Measurements from ENCODE around the gene FRY. TPM values are rescaled to one million over a fixed set of nuclear protein-coding genes. Genes with fewer than 3 reads are reported as not detected.

FRY gene
- total RNA-seq, 4 donors from 2014 or later = 21.1 to 89.7 (median 34.4) TPM

GRCh38 chr13:32175307-32175706 is 143.7 kb downstream of the FRY start:
- ATAC-seq (ENCODE audit: low FRiP score) = peak; percentile 76
- DNase-seq (ENCODE audit: low spot score) = no peak
- no peak for TF ChIP-seq CTCF (IDR thresholded peaks at IDR 0.05)

- TF ChIP-seq CTCF (IDR thresholded peaks at IDR 0.05) = no peak
- DNase-seq (ENCODE audit: low spot score) (no peak), ATAC-seq (ENCODE audit: low FRiP score) (no peak)
Measured at GRCh38 chr13:32175943-32176342, 144.4 kb downstream of the FRY start.

DNA sequence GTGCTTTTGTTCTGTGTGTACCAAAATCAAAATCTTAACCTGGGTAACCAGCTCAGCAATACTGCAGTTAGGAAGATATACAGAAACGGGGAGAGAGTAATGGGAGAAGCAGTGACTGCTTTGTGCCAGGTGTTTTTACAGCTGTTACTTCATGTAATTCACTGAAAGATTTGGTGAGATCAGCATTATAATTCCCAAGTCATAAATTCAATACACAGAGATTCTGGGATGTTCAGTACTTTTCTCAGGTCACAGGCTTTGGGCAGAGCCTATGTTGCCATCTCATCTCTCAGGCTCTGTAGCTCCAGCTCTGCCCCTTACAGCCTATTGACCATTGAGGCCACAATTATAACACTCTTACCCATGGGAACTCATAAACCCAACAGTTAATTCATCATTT is 145.1 kb downstream of the FRY start:
- ATAC-seq (ENCODE audit: low FRiP score) = no peak
- no peak for DNase-seq (ENCODE audit: low spot score)
- TF ChIP-seq CTCF (IDR thresholded peaks at IDR 0.05) = no peak

DNA sequence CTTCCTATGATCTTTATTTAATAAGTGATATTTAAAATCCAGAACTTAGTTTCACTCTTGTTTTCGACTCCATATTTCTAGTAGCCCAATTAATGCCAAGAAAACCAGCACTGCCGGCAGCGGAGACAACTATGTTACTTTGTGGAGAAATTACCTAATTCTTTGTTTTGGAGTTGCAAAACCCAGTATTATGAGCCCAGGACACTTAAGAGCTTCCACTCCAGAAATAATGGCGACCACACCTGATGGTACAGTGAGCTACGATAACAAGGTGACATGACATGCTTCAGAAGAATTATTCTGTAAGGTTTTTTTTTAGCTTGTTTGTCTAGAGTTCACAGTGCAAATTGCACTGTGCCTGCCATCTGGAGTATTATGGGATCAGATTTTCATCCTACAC is 147.2 kb downstream of the FRY start:
- no peak for TF ChIP-seq CTCF (IDR thresholded peaks at IDR 0.05)
- no peak for ATAC-seq (ENCODE audit: low FRiP score)
- DNase-seq (ENCODE audit: low spot score) = no peak

- ATAC-seq (ENCODE audit: low FRiP score) (no peak), DNase-seq (ENCODE audit: low spot score) (no peak)
- no peak for TF ChIP-seq CTCF (IDR thresholded peaks at IDR 0.05)
Measured at GRCh38 chr13:32179708-32180107, 148.1 kb downstream of the FRY start.

- DNase-seq (ENCODE audit: low spot score) (no peak), ATAC-seq (ENCODE audit: low FRiP score) (no peak)
- no peak for TF ChIP-seq CTCF (IDR thresholded peaks at IDR 0.05)
Measured at GRCh38 chr13:32187651-32188050, 156.1 kb downstream of the FRY start.

DNA sequence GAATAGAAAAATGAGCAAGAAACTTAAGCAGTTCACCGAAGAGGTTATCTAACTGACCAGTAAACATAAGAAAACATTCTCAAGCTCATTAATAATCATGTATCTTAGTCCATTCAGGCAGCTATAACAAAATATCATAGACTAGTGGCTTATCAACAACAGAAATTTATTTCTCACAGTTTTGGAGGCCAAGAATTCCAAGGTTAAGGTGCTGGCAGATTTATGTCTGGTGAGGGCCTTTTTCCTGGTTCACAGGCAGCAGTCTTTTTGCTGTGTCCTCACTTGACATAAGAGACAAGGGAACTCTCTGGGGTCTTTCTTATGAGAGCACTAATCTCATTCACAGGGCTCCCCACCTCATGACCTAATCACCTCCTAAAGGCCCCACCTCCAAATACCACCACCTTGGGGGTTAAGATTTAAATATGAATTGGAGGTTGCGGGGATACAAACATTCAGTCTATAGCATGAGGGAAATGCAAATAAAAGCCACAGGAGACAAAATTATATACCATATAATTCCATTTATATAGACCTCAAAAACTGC is 160.0 kb downstream of the FRY start:
- TF ChIP-seq CTCF (IDR thresholded peaks at IDR 0.05) = no peak
- ATAC-seq (ENCODE audit: low FRiP score) (no peak), DNase-seq (ENCODE audit: low spot score) (no peak)

All from omental fat pad (tissue), 4 donors.